Femur (tissue), 1 donor: Measurements from ENCODE around the gene TNRC6A.
"Not testable (repeated sequence)": the region's sequence is repeated elsewhere in the genome, so short reads cannot be mapped to it uniquely, and the experiment has no call there.

ENCODE experiments used
- DNase-seq: peaks from one replicate; pipeline ENCODE4 v3.0.0-alpha.2; 2017

Gene TNRC6A

GRCh38 chr16:24761526-24761925 lies 32.1 kb downstream of the TNRC6A start:
- DNase-seq = no peak

- no peak for DNase-seq
Observed at GRCh38 chr16:24764916-24765315, 35.5 kb downstream of the TNRC6A start.

- no peak for DNase-seq
Observed at GRCh38 chr16:24766057-24766456, 36.6 kb downstream of the TNRC6A start.

- DNase-seq = no peak
Observed at GRCh38 chr16:24769806-24770205, 40.4 kb downstream of the TNRC6A start.

- no peak for DNase-seq
Observed at GRCh38 chr16:24771132-24771778, 41.8 kb downstream of the TNRC6A start.

- no peak for DNase-seq
Observed at GRCh38 chr16:24771779-24772157, 42.3 kb downstream of the TNRC6A start.

- DNase-seq = no peak
Observed at GRCh38 chr16:24773771-24774427, 44.4 kb downstream of the TNRC6A start.

GRCh38 chr16:24774510-24774909 lies 45.1 kb downstream of the TNRC6A start:
- DNase-seq = no peak

GRCh38 chr16:24775455-24775854 lies 46.0 kb downstream of the TNRC6A start:
- no peak for DNase-seq

- no peak for DNase-seq
Observed at GRCh38 chr16:24776501-24777220, 47.2 kb downstream of the TNRC6A start.

GRCh38 chr16:24778671-24779070 lies 49.2 kb downstream of the TNRC6A start:
- DNase-seq = no peak

- DNase-seq = no peak
Observed at GRCh38 chr16:24781256-24781655, 51.8 kb downstream of the TNRC6A start.

- no peak for DNase-seq
Observed at GRCh38 chr16:24784121-24784520, 54.7 kb downstream of the TNRC6A start.

GRCh38 chr16:24789881-24790280 lies 60.4 kb downstream of the TNRC6A start:
- no peak for DNase-seq

GRCh38 chr16:24800586-24800985 lies 71.1 kb downstream of the TNRC6A start:
- no peak for DNase-seq

GRCh38 chr16:24801761-24802302 lies 72.4 kb downstream of the TNRC6A start:
- no peak for DNase-seq

- no peak for DNase-seq
Observed at GRCh38 chr16:24805484-24805883, 76.0 kb downstream of the TNRC6A start.

- no peak for DNase-seq
Observed at GRCh38 chr16:24807301-24807700, 77.8 kb downstream of the TNRC6A start.

- no peak for DNase-seq
Observed at GRCh38 chr16:24810951-24811843, 81.7 kb downstream of the TNRC6A start.

- DNase-seq = not testable (repeated sequence)
Observed at GRCh38 chr16:24812813-24813212, 83.4 kb downstream of the TNRC6A start.

- no peak for DNase-seq
Observed at GRCh38 chr16:24815021-24815420, 85.6 kb downstream of the TNRC6A start.

GRCh38 chr16:24816688-24817087 lies 87.2 kb downstream of the TNRC6A start:
- DNase-seq = no peak
